ENCODE measurements around the gene ITFG2. TPM values are rescaled to one million over a fixed set of nuclear protein-coding genes. Genes with fewer than 3 reads are reported as not detected.

Gene ITFG2
- total RNA-seq, 4 donors from 2014 or later: 29.5 to 90.6 (median 48.4) TPM

DNA sequence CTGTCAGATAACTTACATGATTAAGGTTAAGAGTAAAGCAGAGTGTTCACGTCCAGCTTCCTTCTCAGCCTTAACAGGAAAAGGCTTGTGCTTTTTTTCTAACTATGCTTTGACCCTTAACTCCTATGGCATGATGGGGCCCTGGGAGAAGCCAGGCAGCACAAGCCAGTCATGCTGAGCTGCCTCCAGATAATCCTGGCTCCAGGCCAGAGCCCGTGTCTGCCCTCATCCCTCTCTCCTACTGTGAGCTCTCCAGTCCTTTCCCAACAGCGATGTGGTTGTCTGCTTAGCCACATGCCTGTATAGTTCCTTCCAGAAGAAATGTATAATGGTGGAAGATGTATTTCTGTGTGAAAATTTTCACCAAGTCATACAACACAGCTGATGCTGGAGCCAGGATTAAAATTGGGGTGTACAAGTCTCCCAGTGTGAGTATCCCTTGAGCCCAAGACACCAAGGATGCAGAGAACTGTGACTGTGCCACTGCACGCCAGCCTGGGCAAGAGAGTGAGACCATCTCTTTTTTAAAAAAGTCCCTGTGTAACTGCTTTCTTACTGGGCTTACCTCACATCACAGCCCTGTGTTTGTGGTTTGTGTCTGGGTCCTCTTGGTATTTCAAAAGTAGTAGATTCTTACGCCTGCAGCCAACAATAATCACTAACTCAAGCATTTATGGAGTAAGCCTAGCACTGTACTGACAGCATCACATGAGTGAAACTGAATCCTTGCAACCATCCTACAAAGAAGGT lies 7.9 kb upstream of the ITFG2 start:
- in situ Hi-C loops (cut with MboI; ENCODE audit: low pct_ligation_motif_present in 1 of 4, low pct_unique_long_range_greater_than_20kb in 1 of 4, low sequenced_read_pairs in 3 of 4): no loop called here
- 58% methylated on average over 5 of the region's 5 CpGs; no CpG with 5 or more reads in 1 of the 2 donors for WGBS, 2 donors (ENCODE audit: low coverage in 1 of 2)
- DNase-seq: no peak
- no peak for TF ChIP-seq CTCF (IDR thresholded peaks at IDR 0.05)
- no peak for TF ChIP-seq POLR2AphosphoS5 (IDR thresholded peaks at IDR 0.05)
- TF ChIP-seq EP300 (IDR thresholded peaks at IDR 0.05; ENCODE audit: low read depth): no peak
- TF ChIP-seq POLR2A (IDR thresholded peaks at IDR 0.05): no peak
- intact Hi-C loops (cut with DNase I; ENCODE audit: low total_unique reads): no loop called here
- Histone ChIP-seq H3K27me3 (no peaks in the 10 kb centered on the region), H3K9me3 (no peaks in the 10 kb centered on the region), H3K4me1 (no peaks in the 10 kb centered on the region), H3K36me3 (peaks cover 0 to 41% (median 15%) of the 10 kb centered on the region in 4 donors), H3K27ac (peak overlapping the region in 1 of 4 donors; percentile 10), H3K4me3 (no peak overlapping the region)

DNA sequence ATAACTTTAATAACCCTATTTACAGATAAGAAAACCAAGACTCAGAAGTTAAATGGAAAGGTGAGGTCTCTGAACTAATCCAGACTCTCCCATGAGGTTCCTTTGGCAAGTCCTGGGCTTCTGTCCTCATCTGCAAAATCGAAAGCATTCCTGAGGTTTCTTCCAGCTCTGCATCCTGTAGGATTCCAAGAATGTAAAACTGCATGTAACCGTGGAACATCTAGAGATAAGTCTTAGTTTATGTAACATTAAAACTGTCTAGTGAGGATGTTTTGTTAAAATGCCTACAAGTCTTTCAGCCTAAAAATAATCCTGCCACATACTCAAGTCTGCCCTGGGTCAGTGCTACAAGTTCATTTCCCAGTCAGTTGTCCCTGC lies 7.3 kb upstream of the ITFG2 start:
- TF ChIP-seq EP300 (IDR thresholded peaks at IDR 0.05; ENCODE audit: low read depth): no peak
- TF ChIP-seq CTCF (IDR thresholded peaks at IDR 0.05): no peak
- no peak for TF ChIP-seq POLR2A (IDR thresholded peaks at IDR 0.05)
- no peak for TF ChIP-seq POLR2AphosphoS5 (IDR thresholded peaks at IDR 0.05)
- intact Hi-C loops (cut with DNase I; ENCODE audit: low total_unique reads): no loop called here

DNA sequence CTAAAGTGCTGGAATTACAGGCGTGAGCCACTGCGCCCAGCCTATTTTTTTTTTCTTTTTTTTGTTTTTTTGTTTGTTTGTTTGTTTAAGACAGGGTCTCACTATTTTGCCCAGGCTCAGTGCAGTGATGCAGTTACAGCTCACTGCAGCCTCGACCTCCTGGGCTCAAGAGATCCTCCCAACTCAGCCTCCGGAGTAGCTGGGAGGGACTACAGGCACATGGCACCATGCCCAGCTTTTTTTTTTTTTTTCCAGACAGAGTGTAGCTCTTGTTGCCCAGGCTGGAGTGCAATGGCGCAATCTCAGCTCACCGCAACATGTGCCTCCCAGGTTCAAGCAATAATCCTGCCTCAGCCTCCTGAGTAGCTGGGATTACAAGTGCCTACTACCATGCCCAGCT lies 5.8 kb upstream of the ITFG2 start:
- in situ Hi-C loops (cut with MboI; ENCODE audit: low pct_ligation_motif_present in 1 of 4, low pct_unique_long_range_greater_than_20kb in 1 of 4, low sequenced_read_pairs in 3 of 4): no loop called here
- TF ChIP-seq POLR2AphosphoS5 (IDR thresholded peaks at IDR 0.05) (no peak), EP300 (IDR thresholded peaks at IDR 0.05; ENCODE audit: low read depth) (no peak), CTCF (IDR thresholded peaks at IDR 0.05) (no peak), POLR2A (IDR thresholded peaks at IDR 0.05) (no peak)
- Histone ChIP-seq H3K27me3 (no peaks in the 10 kb centered on the region), H3K27ac (no peak overlapping the region), H3K36me3 (peaks cover 0 to 19% (median 6%) of the 10 kb centered on the region in 4 donors), H3K4me1 (peaks cover 0 to 3% (median 3%) of the 10 kb centered on the region in 4 donors), H3K9me3 (no peaks in the 10 kb centered on the region), H3K4me3 (no peak overlapping the region)
- no peak for DNase-seq
- 89% methylated on average over 6 of the region's 6 CpGs; no CpG with 5 or more reads in 1 of the 2 donors for WGBS, 2 donors (ENCODE audit: low coverage in 1 of 2)
- intact Hi-C loops (cut with DNase I; ENCODE audit: low total_unique reads): no loop called here

More for the DNA sequence above, 7.3 kb upstream of the ITFG2 start:
- H3K36me3 ChIP-seq: peaks cover 0 to 35% (median 12%) of the 10 kb centered on the region in 4 donors
- H3K4me3 ChIP-seq: no peak overlapping the region
- H3K27ac ChIP-seq: no peak overlapping the region
- DNase-seq: no peak
- 56 to 58% methylated on average over 2 of the region's 2 CpGs for WGBS, 2 donors (ENCODE audit: low coverage in 1 of 2)
- in situ Hi-C loops (cut with MboI; ENCODE audit: low pct_ligation_motif_present in 1 of 4, low pct_unique_long_range_greater_than_20kb in 1 of 4, low sequenced_read_pairs in 3 of 4): no loop called here
- no peaks in the 10 kb centered on the region for H3K9me3 ChIP-seq
- H3K27me3 ChIP-seq: no peaks in the 10 kb centered on the region
- H3K4me1 ChIP-seq: no peaks in the 10 kb centered on the region

GRCh38 chr12:2811801-2812200 lies 667 bp upstream of the ITFG2 start:
- Histone ChIP-seq H3K27me3 (no peaks in the 10 kb centered on the region), H3K4me1 (peaks cover 13 to 29% (median 14%) of the 10 kb centered on the region in 4 donors), H3K36me3 (no peaks in the 10 kb centered on the region), H3K27ac (peak overlapping the region; percentile 89 to 95 (median 91)), H3K4me3 (peak overlapping the region in 3 of 4 donors; percentile 48 to 91 (median 59)), H3K9me3 (no peaks in the 10 kb centered on the region)
- in situ Hi-C loops (cut with MboI; ENCODE audit: low pct_ligation_motif_present in 1 of 4, low pct_unique_long_range_greater_than_20kb in 1 of 4, low sequenced_read_pairs in 3 of 4) (no loop called here), intact Hi-C loops (cut with DNase I; ENCODE audit: low total_unique reads) (no loop called here)
- no peak for DNase-seq
- peak in 1 of 5 experiments; percentile 14 for TF ChIP-seq CTCF (IDR thresholded peaks at IDR 0.05)
- no peak for TF ChIP-seq POLR2A (IDR thresholded peaks at IDR 0.05)
- WGBS, 2 donors (ENCODE audit: low coverage in 1 of 2): 52 to 71% methylated on average over 4 to 5 of the region's 5 CpGs
